ENCODE measurements around the gene LMO1. TPM values are rescaled to one million over a fixed set of nuclear protein-coding genes. Genes with fewer than 3 reads are reported as not detected.

LMO1 gene
- total RNA-seq, 1 experiment from 2014 or later: 0.27 TPM

DNA sequence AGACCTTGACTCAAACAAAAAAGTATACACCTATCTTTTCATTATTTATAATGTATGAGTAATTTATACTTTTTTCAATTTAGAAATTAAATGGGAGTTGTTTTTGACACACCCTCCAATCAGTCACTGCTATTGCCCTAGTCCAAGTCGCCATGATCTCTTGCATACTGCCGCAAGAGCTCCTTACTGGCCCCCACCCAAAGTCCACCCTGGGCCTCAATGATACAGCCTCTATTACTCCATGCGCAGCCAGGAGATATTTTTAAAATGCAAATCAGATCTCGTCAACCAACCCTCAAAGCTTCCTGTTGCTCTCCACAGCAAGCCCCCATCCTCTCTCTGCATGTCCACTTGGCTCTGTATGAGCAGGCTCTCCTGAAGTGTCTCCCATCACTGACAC is 12.8 kb upstream of the LMO1 start:
- RAD21 ChIA-PET (ENCODE audit: low non-redundant PET in 1 of 2, low total read pairs in 2 of 2, uncharacterized antibody in 2 of 2, unreplicated experiment in 2 of 2): no interaction called here
- H3K4me1 ChIP-seq (ENCODE audit: control insufficient read depth in 1 of 2, insufficient read depth in 2 of 2, low read length in 2 of 2): peaks cover 3 to 5% of the 10 kb centered on the region in 2 experiments; a peak in 3 of 4 replicates
- no peaks in the 10 kb centered on the region for H3K9me3 ChIP-seq (ENCODE audit: control insufficient read depth in 1 of 2, insufficient read depth in 1 of 2, low read depth in 1 of 2, low read length in 2 of 2)
- intact Hi-C loops (cut with micrococcal nuclease): no loop called here
- no TSS peak for BruUV-seq (replicated peaks)
- no peaks in the 10 kb centered on the region for H3K9me2 ChIP-seq (ENCODE audit: insufficient read depth)
- no peak overlapping the region for H3K27ac ChIP-seq (ENCODE audit: low read depth, low read length)
- H3K9ac ChIP-seq (ENCODE audit: low read length): no peak overlapping the region
- POLR2A ChIA-PET: no interaction called here
- H2AFZ ChIP-seq (ENCODE audit: low read depth, low read length, poor library complexity, severe bottlenecking): no peak overlapping the region
- H3K79me2 ChIP-seq (ENCODE audit: insufficient read depth, low read length): no peaks in the 10 kb centered on the region
- H3K4me2 ChIP-seq (ENCODE audit: low read length): no peak overlapping the region
- no peaks in the 10 kb centered on the region for H3K27me3 ChIP-seq (ENCODE audit: insufficient read depth, low read length)
- DNase-seq (ENCODE audit: low read depth, low spot score): no peak
- ATAC-seq: no peak
- H3K36me3 ChIP-seq (ENCODE audit: control insufficient read depth in 1 of 2, insufficient read depth in 2 of 2, low read length in 2 of 2): no peaks in the 10 kb centered on the region
- CTCF ChIA-PET: interaction anchor here (1.4 kb wide), 1 partner anchor 13 kb away, joined by 4 read pairs; the partner anchor contains the start of gene LMO1
- TF ChIP-seq ZFX (IDR thresholded peaks at IDR 0.05) (no peak), POLR2A (IDR thresholded peaks at IDR 0.05; ENCODE audit: borderline replicate concordance, extremely low read depth, insufficient read depth, insufficient read length) (no peak), TCF7L2 (IDR thresholded peaks at IDR 0.05; ENCODE audit: borderline replicate concordance, extremely low read depth, insufficient read depth, insufficient read length) (no peak), ELF1 (IDR thresholded peaks at IDR 0.05; ENCODE audit: borderline replicate concordance, low read depth) (no peak), FOSL1 (IDR thresholded peaks at IDR 0.05; ENCODE audit: low read depth) (no peak), EZH2phosphoT487 (IDR thresholded peaks at IDR 0.05; ENCODE audit: borderline replicate concordance) (no peak), REST (IDR thresholded peaks at IDR 0.05; ENCODE audit: low read depth) (no peak), SRF (IDR thresholded peaks at IDR 0.05; ENCODE audit: low read depth) (no peak), CBX3 (IDR thresholded peaks at IDR 0.05; ENCODE audit: low read depth) (no peak), SIN3A (IDR thresholded peaks at IDR 0.05; ENCODE audit: low read depth) (no peak), ZNF274 (IDR thresholded peaks at IDR 0.05; ENCODE audit: low read depth, low read length) (no peak), CEBPB (IDR thresholded peaks at IDR 0.05; ENCODE audit: low read depth) (no peak)
- TF ChIP-seq, protein P1, sequence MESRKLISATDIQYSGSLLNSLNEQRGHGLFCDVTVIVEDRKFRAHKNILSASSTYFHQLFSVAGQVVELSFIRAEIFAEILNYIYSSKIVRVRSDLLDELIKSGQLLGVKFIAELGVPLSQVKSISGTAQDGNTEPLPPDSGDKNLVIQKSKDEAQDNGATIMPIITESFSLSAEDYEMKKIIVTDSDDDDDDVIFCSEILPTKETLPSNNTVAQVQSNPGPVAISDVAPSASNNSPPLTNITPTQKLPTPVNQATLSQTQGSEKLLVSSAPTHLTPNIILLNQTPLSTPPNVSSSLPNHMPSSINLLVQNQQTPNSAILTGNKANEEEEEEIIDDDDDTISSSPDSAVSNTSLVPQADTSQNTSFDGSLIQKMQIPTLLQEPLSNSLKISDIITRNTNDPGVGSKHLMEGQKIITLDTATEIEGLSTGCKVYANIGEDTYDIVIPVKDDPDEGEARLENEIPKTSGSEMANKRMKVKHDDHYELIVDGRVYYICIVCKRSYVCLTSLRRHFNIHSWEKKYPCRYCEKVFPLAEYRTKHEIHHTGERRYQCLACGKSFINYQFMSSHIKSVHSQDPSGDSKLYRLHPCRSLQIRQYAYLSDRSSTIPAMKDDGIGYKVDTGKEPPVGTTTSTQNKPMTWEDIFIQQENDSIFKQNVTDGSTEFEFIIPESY (IDR thresholded peaks at IDR 0.05; ENCODE audit: extremely low read depth, insufficient replicate concordance, low read length): no peak
- H4K20me1 ChIP-seq (ENCODE audit: insufficient read depth): no peaks in the 10 kb centered on the region
- H3K4me3 ChIP-seq (replicated peaks in 1 of 2; ENCODE audit: low read depth in 1 of 2, low read length in 2 of 2): no peak overlapping the region

Measured in HCT116 (cell line).